ENCODE measurements around the gene NOP14. TPM values are rescaled to one million over a fixed set of nuclear protein-coding genes. Genes with fewer than 3 reads are reported as not detected.
A peak's percentile ranks its signal among the peaks of the same experiment; 100 is the strongest.

The NOP14 gene
- total and polyA plus RNA-seq, 11 donors, result 11.4 to 26.0 (median 15.8) TPM

DNA sequence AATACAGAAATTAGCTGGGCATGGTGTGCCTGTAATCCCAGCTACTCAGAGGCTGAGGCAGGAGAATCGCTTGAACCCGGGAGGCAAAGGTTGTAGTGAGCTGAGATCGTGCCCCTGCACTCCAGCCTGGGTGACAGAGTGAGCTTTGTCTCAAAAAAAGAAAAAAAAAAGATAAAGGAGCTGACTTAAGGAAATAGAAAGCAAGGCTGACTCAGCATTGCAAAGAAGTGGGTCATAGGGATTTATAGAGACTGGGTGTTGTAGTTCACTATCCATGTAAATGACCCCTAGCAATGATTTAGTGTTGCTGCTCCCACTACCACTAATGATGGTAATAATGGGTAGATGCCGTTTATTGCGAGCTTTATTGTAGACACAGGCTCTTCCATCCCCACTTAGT, 71.9 kb downstream of the NOP14 start:
- WGBS, 4 donors, result 65 to 72% (median 70%) methylated on average over 5 of the region's 5 CpGs
- Histone ChIP-seq H3K4me1 (peaks cover 0 to 50% (median 27%) of the 10 kb centered on the region in 12 donors), H3K36me3 (peaks cover 0 to 84% (median 55%) of the 10 kb centered on the region in 9 donors)

DNA sequence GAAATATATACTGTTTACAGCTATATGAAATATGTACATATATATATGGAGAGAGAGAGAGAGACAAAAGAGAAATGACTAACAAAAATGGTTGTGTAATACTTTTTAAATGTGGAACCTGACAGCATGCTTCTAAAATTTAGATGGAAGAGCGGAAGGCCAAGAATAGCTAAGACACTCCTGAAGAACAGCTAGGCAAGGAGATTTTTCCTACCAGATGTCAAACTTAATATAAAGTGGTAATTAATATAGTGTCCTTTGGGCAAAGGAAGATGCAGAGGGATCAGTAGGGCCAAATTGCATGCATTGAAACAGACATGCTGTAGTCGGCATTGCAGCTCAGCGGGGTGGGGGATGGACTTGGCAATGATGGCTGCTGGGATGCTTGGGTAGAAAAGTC, 74.3 kb downstream of the NOP14 start:
- DNase-seq (peak in 1 of 5 donors; percentile 9), ATAC-seq (no peak)
- Histone ChIP-seq H3K4me3 (no peak overlapping the region), H3K27ac (no peak overlapping the region), H3K36me3 (peaks cover 0 to 83% (median 53%) of the 10 kb centered on the region in 9 donors), H3K27me3 (no peaks in the 10 kb centered on the region), H3K9me3 (no peaks in the 10 kb centered on the region), H3K4me1 (peaks cover 0 to 46% (median 25%) of the 10 kb centered on the region in 12 donors)
- intact Hi-C loops (cut with DNase I), result loop anchor here in 2 of 10 donors (5.0 kb wide), 3 partner anchors 42 to 127 kb away; partner anchors contain the start of gene ADD1 (in 1 of the 2)
- no peak for TF ChIP-seq POLR2A (IDR thresholded peaks at IDR 0.05)
- 94 to 98% (median 97%) methylated on average over 3 of the region's 3 CpGs for WGBS, 4 donors

More for the DNA sequence above, 71.9 kb downstream of the NOP14 start:
- TF ChIP-seq, protein P1, sequence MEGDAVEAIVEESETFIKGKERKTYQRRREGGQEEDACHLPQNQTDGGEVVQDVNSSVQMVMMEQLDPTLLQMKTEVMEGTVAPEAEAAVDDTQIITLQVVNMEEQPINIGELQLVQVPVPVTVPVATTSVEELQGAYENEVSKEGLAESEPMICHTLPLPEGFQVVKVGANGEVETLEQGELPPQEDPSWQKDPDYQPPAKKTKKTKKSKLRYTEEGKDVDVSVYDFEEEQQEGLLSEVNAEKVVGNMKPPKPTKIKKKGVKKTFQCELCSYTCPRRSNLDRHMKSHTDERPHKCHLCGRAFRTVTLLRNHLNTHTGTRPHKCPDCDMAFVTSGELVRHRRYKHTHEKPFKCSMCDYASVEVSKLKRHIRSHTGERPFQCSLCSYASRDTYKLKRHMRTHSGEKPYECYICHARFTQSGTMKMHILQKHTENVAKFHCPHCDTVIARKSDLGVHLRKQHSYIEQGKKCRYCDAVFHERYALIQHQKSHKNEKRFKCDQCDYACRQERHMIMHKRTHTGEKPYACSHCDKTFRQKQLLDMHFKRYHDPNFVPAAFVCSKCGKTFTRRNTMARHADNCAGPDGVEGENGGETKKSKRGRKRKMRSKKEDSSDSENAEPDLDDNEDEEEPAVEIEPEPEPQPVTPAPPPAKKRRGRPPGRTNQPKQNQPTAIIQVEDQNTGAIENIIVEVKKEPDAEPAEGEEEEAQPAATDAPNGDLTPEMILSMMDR (IDR thresholded peaks at IDR 0.05), result no peak
- ATAC-seq (no peak), DNase-seq (no peak)
- intact Hi-C loops (cut with DNase I), result loop anchor here in 2 of 10 donors (2.0 to 10.0 kb wide), 2 partner anchors 48 to 126 kb away; partner anchors contain the start of gene ADD1 (in 1 of the 2)
- H3K27ac ChIP-seq, result peak overlapping the region in 1 of 12 donors; percentile 22
- no peaks in the 10 kb centered on the region for H3K9me3 ChIP-seq
- no peak overlapping the region for H3K4me3 ChIP-seq
- no peaks in the 10 kb centered on the region for H3K27me3 ChIP-seq

Other genes with a start within 250 kb of the NOP14 start
- gene TNIP2, start 207.1 kb downstream of the NOP14 start, total RNA-seq, result 10 to 100 TPM; 12.6 to 94.5 (median 23.4) TPM
- 10 to 100 TPM; 21.7 to 37.3 TPM for gene TNIP2, start 207.1 kb downstream of the NOP14 start, polyA plus RNA-seq
- 10 to 100 TPM; 10.4 to 70.2 (median 23.5) TPM for gene SH3BP2, start 170.3 kb downstream of the NOP14 start, total RNA-seq
- gene SH3BP2, start 170.3 kb downstream of the NOP14 start, polyA plus RNA-seq, result 10 to 100 TPM; 17.1 to 24.5 TPM
- gene ADD1, start 119.6 kb downstream of the NOP14 start, total RNA-seq, result 100 to 1,000 TPM; 179 to 275 (median 215) TPM
- gene ADD1, start 119.6 kb downstream of the NOP14 start, polyA plus RNA-seq, result 100 to 1,000 TPM; 193 to 269 TPM
- 10 to 100 TPM in 2 of 9 donors, 1 to 10 TPM in 7; 4.9 to 11.8 (median 9.3) TPM for gene GRK4, start 165 bp upstream of the NOP14 start, total RNA-seq
- gene GRK4, start 165 bp upstream of the NOP14 start, polyA plus RNA-seq, result 10 to 100 TPM in 1 of 2 donors, 1 to 10 TPM in 1; 5.3 to 12.0 TPM
- not detected for gene HTT-AS, start 111.1 kb upstream of the NOP14 start, total RNA-seq
- not detected for gene HTT-AS, start 111.1 kb upstream of the NOP14 start, polyA plus RNA-seq
- gene HTT, start 111.3 kb upstream of the NOP14 start, total RNA-seq, result 100 to 1,000 TPM in 1 of 9 donors, 10 to 100 TPM in 8; 16.1 to 122 (median 33.9) TPM
- gene HTT, start 111.3 kb upstream of the NOP14 start, polyA plus RNA-seq, result 10 to 100 TPM; 13.9 to 16.5 TPM

Measured in heart left ventricle (tissue), 16 donors.